ENCODE measurements around the gene TNFRSF4.

- TF ChIP-seq CTCF (IDR thresholded peaks at IDR 0.05) (no peak), ZFX (IDR thresholded peaks at IDR 0.05; ENCODE audit: borderline replicate concordance) (no peak)
Observed at GRCh38 chr1:1179346-1179982, 34.5 kb downstream of the TNFRSF4 start.

All from 22Rv1 (cell line).